HG03354 (cell line): Measurements from ENCODE around the gene PPP1R14B.

Experiments
- ATAC-seq: cut with Tn5 transposase; IDR thresholded peaks from one replicate; pipeline ENCODE4 v1.9.1; 2021; ENCODE audit warnings: mild to moderate bottlenecking; ENCODE audit not compliant: unreplicated experiment, poor library complexity, severe bottlenecking

Gene PPP1R14B

GRCh38 chr11:64220271-64220670, 26.5 kb downstream of the PPP1R14B start:
- ATAC-seq = no peak

DNA sequence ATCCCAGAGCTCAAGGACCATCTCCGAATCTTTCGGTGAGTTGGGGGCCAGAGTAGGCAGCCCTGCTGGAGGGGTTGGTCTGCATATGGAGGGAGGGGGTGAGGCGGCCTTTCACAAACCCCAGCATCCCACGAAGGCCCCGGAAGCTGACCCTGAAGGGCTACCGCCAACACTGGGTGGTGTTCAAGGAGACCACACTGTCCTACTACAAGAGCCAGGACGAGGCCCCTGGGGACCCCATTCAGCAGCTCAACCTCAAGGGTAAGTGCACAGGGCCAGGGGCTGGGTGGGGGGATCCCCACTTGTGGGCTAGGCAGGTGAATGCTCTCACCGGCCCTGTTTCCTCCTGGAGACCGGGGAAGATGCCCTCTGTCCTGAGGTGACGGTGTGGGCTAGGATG, 27.0 kb downstream of the PPP1R14B start:
- no peak for ATAC-seq

DNA sequence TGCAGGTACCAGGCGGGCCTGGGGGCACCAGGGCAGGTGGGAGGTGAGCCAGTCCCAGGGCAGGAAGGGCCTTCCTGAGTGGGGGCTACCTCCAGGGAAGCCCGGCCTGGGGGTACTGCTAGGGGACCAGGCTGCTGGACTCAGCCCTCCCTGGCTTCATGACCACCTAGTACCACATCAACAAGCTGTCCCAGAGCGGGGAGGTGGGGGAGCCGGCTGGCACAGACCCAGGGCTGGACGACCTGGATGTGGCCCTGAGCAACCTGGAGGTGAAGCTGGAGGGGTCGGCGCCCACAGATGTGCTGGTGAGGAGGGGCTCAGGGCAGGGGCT, 27.4 kb downstream of the PPP1R14B start:
- ATAC-seq = no peak

DNA sequence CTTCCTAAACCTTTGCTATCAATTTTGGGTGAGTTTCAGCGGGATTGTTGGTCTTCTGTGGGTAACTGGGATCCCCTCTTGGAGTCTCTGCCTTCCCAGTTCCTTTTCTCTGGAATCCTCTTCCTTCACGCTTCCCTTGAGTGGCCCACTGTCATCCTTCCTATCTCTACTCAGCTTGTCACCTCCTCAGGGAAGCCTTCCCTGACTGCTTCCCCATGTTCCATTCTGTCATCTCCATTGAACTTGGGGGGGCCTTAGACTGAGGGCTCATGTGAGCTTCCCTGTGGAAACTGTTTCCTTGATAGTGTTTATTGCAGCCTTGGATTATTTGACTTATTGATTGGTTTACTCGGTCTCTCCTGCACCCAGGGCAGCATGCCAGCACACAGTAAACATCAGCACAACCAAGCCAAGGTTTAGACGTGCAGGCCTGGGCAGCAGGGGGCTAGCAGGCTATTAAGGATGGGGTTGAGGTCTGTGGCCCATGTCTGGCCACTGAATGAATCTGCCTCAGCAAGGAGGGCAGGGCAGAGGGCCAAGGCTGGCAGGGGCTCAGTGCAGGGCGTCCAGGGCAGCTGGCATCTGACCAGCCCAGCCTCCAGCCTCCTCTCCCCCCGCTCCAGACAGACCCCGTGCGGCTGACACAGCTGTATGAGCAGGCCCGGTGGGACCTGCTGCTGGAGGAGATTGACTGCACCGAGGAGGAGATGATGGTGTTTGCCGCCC, 28.0 kb downstream of the PPP1R14B start:
- no peak for ATAC-seq

DNA sequence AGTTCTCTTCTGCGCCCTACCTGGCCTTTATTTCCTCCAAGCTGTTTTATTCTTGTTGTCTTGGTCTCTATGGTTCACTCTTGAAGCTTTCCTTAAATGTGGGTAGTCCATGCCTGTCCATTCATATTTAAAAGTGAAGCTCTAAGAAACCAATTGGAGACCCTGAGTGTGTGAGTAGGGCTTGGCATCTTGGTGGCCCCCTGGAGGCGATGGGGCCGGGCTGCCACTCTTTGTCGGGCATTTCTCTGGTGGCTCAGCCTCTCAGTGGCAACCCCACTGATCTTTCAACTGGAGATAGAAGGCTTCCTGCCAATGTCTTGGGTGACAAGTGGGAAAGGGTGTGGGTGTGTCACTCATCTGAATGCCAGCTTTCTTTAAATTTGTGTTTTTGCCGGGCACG, 29.9 kb downstream of the PPP1R14B start:
- ATAC-seq = no peak

- no peak for ATAC-seq
Measured at GRCh38 chr11:64211181-64211872, 35.4 kb downstream of the PPP1R14B start.

DNA sequence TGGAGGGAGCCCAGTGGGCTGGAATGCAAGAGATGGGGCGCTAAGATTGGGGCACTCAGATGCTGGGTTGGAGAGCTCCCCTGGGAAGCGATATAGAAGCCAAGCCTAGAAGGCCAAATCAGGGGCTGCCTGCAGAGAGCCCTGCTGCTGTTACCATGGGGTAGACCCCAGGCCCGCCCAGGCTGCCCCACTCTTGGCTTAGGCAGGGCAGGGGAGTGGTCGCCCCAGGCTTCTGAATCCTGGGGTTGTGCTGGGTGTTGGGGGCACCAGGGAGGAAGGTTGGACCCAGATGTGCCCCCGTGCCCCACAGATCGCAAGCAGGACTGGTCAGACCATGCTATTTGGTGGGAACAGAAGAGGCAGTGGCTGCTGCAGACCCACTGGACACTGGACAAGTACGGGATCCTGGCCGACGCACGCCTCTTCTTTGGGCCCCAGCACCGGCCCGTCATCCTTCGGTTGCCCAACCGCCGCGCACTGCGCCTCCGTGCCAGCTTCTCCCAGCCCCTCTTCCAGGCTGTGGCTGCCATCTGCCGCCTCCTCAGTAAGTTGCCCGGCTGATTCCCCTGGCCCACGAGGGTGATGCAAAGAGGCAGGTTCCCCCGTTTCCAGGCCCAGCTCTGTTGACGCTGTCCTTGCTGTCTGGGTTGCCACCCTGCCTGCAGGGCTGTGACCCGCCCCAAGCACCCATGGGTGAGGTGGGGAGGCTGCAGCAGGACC, 36.3 kb downstream of the PPP1R14B start:
- ATAC-seq = no peak

DNA sequence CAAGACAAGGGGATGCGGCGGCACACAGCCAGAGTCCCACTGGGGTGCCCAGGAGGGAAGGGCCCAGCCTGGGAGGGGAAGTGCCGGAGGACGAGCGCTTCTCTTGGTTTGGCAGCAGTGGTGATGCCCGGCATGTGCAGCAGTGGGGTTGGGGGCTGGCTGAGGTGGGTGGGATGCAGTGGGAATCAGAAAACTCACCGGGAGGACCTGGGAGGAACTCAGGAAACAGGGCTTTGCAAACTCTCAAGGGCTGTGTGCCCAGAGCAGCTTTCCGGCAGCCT, 37.2 kb downstream of the PPP1R14B start:
- ATAC-seq = no peak

GRCh38 chr11:64208796-64209562, 37.8 kb downstream of the PPP1R14B start:
- no peak for ATAC-seq

GRCh38 chr11:64208086-64208795, 38.5 kb downstream of the PPP1R14B start:
- peak; percentile 17 for ATAC-seq

GRCh38 chr11:64207256-64208085, 39.3 kb downstream of the PPP1R14B start:
- peak; percentile 52 for ATAC-seq

- no peak for ATAC-seq
Measured at GRCh38 chr11:64206457-64207255, 40.1 kb downstream of the PPP1R14B start, which contains the start of gene FERMT3. TSS of gene FERMT3 (plus strand) at chr11:64206721. CDS start at chr11:64207365, 644 bp downstream.

DNA sequence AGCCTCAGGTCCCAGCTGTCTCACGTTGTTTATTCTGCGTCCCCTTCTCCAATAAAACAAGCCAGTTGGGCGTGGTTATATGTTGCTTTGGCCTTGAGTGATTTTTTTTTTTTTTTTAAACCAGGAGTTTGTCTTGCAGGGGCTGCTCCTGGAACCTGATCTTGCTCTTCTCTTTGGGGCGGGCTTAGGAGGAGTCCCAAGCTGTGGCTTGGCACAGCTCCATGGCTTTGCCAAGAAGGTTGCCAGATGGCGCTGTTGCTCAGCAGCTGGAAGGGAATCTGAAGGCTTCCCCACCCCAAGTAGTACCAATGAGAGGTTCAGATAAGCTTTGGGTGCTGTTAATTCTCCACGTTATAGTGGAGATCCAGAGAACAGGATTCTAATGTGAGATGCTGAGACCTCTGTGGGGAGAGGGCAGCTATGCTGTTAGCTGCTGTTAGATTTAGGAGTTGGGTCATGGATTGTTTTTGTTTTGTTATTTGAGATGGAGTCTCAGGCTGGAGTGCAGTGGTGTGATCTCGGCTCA, 42.2 kb downstream of the PPP1R14B start:
- no peak for ATAC-seq

DNA sequence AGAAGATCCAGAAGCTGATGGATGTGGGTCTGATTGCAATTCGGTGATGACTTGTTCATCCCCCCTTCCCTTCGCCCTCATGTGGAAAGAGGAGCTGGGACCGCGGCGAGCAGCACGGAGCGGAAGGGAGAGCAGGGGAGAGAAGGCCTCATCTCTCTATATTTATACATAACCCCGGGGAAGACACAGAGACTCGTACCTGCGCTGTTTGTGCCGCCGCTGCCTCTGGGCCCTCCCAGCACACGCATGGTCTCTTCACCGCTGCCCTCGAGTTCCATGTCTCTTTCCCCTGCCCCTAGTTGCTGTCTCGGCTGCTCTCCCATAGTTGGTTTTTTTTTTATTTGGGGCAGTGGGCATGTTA, 42.7 kb downstream of the PPP1R14B start:
- ATAC-seq = no peak

GRCh38 chr11:64203421-64204079, 43.2 kb downstream of the PPP1R14B start:
- no peak for ATAC-seq

- no peak for ATAC-seq
Measured at GRCh38 chr11:64202992-64203391, 43.8 kb downstream of the PPP1R14B start.

DNA sequence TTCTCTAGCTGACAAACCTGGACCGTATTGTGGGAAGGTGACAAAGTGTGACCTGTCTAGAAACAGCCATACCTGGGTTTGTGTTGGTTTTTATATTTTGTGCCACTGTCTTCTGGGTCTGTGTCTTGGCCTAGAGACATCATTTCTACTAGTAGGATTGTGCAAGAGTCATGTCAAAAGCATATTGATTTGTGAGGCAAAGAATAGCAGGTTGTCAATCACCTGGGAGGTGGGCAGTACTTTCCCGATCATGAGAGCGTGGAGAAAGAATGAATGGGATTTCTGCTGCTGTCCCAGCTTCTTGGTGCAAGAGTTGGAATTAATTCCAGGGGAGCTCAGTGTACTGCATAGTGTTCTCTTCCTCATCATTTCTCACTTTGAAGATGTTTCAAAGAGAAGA, 45.2 kb downstream of the PPP1R14B start:
- ATAC-seq = no peak
